CD4-positive, alpha-beta memory T cell (primary cell): ENCODE data around the gene CROCC2. TPM values are rescaled to one million over a fixed set of nuclear protein-coding genes. Genes with fewer than 3 reads are reported as not detected.

ENCODE experiments used
- CTCF ChIA-PET: fragments of 350-600 bp; sonication (Branson Sonifier 250); formaldehyde crosslinking; loops from one replicate; lab custom pipeline; 2021; ENCODE audit warnings: inconsistent platforms; ENCODE audit not compliant: partially characterized antibody; lab: Charles Lee
- POLR2A ChIA-PET: fragments of 350-600 bp; sonication (Branson Sonifier 250); formaldehyde crosslinking; loops from one replicate; lab custom pipeline; 2021; ENCODE audit not compliant: partially characterized antibody; lab: Charles Lee
- DNase-seq, 5 donors: peaks; one replicate each; pipeline versions ENCODE4 v3.0.0 to v3.0.0-alpha.2; 2020 to 2022; ENCODE audit warnings: mixed read lengths in 1 of 5
- H3K27ac ChIP-seq: one replicate; pipeline ENCODE4 v1.7.0; 2013; ENCODE audit warnings: low read depth, low read length
- H3K27me3 ChIP-seq: 2 replicates; pipeline ENCODE4 v1.7.0; 2013; ENCODE audit warnings: mild to moderate bottlenecking, low read length, moderate library complexity; ENCODE audit not compliant: insufficient read depth
- H3K36me3 ChIP-seq: 2 replicates; pipeline ENCODE4 v1.7.0; 2013; ENCODE audit warnings: mild to moderate bottlenecking, low read length, moderate library complexity; ENCODE audit not compliant: insufficient read depth
- H3K4me1 ChIP-seq: 2 replicates; pipeline ENCODE4 v1.7.0; 2013; ENCODE audit warnings: mild to moderate bottlenecking, low read length, moderate library complexity; ENCODE audit not compliant: insufficient read depth
- H3K4me3 ChIP-seq, 2 donors: one replicate each; pipeline ENCODE4 v1.7.0; 2013; ENCODE audit warnings: low read length in 2 of 2, mild to moderate bottlenecking in 1 of 2
- H3K9me3 ChIP-seq, 2 donors: one replicate each; pipeline ENCODE4 v1.7.0; 2013; ENCODE audit warnings: low read length in 2 of 2, control low read depth in 1 of 2; ENCODE audit not compliant: control insufficient read depth in 1 of 2
- H3K27ac Mint-ChIP-seq, 7 donors: one replicate each; pipeline ENCODE4 v1.8.0; 2020 to 2021; ENCODE audit warnings: mixed read lengths in 7 of 7, mild to moderate bottlenecking in 6 of 7, inconsistent platforms in 3 of 7, moderate library complexity in 3 of 7
- H3K27me3 Mint-ChIP-seq, 2 donors: one replicate each; pipeline ENCODE4 v1.8.0; 2020 to 2021; ENCODE audit warnings: mixed read lengths in 2 of 2
- H3K36me3 Mint-ChIP-seq, 2 donors: one replicate each; pipeline ENCODE4 v1.8.0; 2020 to 2021; ENCODE audit warnings: mixed read lengths in 2 of 2, inconsistent platforms in 1 of 2, mild to moderate bottlenecking in 1 of 2
- H3K4me1 Mint-ChIP-seq, 4 donors: one replicate each; pipeline ENCODE4 v1.8.0; 2020 to 2021; ENCODE audit warnings: mixed read lengths in 4 of 4, mild to moderate bottlenecking in 1 of 4
- H3K4me3 Mint-ChIP-seq, 8 donors: one replicate each; pipeline ENCODE4 v1.8.0; 2020 to 2021; ENCODE audit warnings: mixed read lengths in 8 of 8, mild to moderate bottlenecking in 7 of 8, moderate library complexity in 6 of 8, inconsistent platforms in 3 of 8
- H3K9me3 Mint-ChIP-seq, 8 donors: one replicate each; pipeline ENCODE4 v1.8.0; 2020 to 2021; ENCODE audit warnings: mixed read lengths in 8 of 8, mild to moderate bottlenecking in 5 of 8, inconsistent platforms in 3 of 8, moderate library complexity in 1 of 8
- intact Hi-C: fragments of 100-400 bp; cut with micrococcal nuclease; formaldehyde crosslinking; loops from one replicate; pipeline ENCODE4 v1.15.1; 2023
- polyA plus RNA-seq, 2 donors: library from polyadenylated mRNA; unstranded; fragments of 300-500 nt; fragmentation: Illumina TruSeq; gene quantifications; one replicate each; pipeline ENCODE4 v1.2.3, GENCODE V29; 2021
- total RNA-seq, 2 experiments: library from RNA; stranded (reverse); gene quantifications; one replicate each; pipeline ENCODE4 v1.2.3, GENCODE V29; 2021

Gene CROCC2
- total and polyA plus RNA-seq, 4 experiments from 2014 or later, result not detected

GRCh38 chr2:240873098-240873788 is 32.9 kb upstream of the CROCC2 start:
- Histone ChIP-seq H3K9me3 (no peaks in the 10 kb centered on the region), H3K4me1 (no peaks in the 10 kb centered on the region), H3K27me3 (no peaks in the 10 kb centered on the region), H3K27ac (no peak overlapping the region), H3K4me3 (no peak overlapping the region), H3K36me3 (no peaks in the 10 kb centered on the region)
- CTCF ChIA-PET, result no interaction called here
- Mint-ChIP-seq H3K4me1 (no peaks in the 10 kb centered on the region), H3K4me3 (no peak overlapping the region), H3K9me3 (no peaks in the 10 kb centered on the region), H3K27me3 (peaks cover 0 to 2% of the 10 kb centered on the region in 2 donors), H3K36me3 (no peaks in the 10 kb centered on the region), H3K27ac (no peak overlapping the region)
- DNase-seq, result peak in 1 of 5 donors; percentile 6
- POLR2A ChIA-PET, result no interaction called here
- intact Hi-C loops, result no loop called here

GRCh38 chr2:240873805-240874714 is 32.1 kb upstream of the CROCC2 start:
- CTCF ChIA-PET, result no interaction called here
- Mint-ChIP-seq H3K4me1 (no peaks in the 10 kb centered on the region), H3K27ac (no peak overlapping the region), H3K36me3 (no peaks in the 10 kb centered on the region), H3K9me3 (no peaks in the 10 kb centered on the region), H3K27me3 (peaks cover 0 to 2% of the 10 kb centered on the region in 2 donors), H3K4me3 (no peak overlapping the region)
- Histone ChIP-seq H3K4me3 (no peak overlapping the region), H3K4me1 (no peaks in the 10 kb centered on the region), H3K27ac (no peak overlapping the region), H3K27me3 (no peaks in the 10 kb centered on the region), H3K9me3 (no peaks in the 10 kb centered on the region), H3K36me3 (no peaks in the 10 kb centered on the region)
- peak in 1 of 5 donors; percentile 13 for DNase-seq
- intact Hi-C loops, result no loop called here
- POLR2A ChIA-PET, result no interaction called here

GRCh38 chr2:240874715-240875227 is 31.4 kb upstream of the CROCC2 start:
- ChIA-PET POLR2A (no interaction called here), CTCF (no interaction called here)
- Mint-ChIP-seq H3K9me3 (no peaks in the 10 kb centered on the region), H3K36me3 (no peaks in the 10 kb centered on the region), H3K4me1 (no peaks in the 10 kb centered on the region), H3K27me3 (peaks cover 0 to 2% of the 10 kb centered on the region in 2 donors), H3K27ac (no peak overlapping the region), H3K4me3 (no peak overlapping the region)
- Histone ChIP-seq H3K4me1 (no peaks in the 10 kb centered on the region), H3K27ac (no peak overlapping the region), H3K36me3 (no peaks in the 10 kb centered on the region), H3K27me3 (no peaks in the 10 kb centered on the region), H3K4me3 (no peak overlapping the region), H3K9me3 (no peaks in the 10 kb centered on the region)
- intact Hi-C loops, result no loop called here
- DNase-seq, result peak in 1 of 5 donors; percentile 19

- Histone ChIP-seq H3K4me3 (no peak overlapping the region), H3K9me3 (no peaks in the 10 kb centered on the region), H3K4me1 (no peaks in the 10 kb centered on the region), H3K27me3 (no peaks in the 10 kb centered on the region), H3K36me3 (no peaks in the 10 kb centered on the region), H3K27ac (no peak overlapping the region)
- Mint-ChIP-seq H3K36me3 (no peaks in the 10 kb centered on the region), H3K4me3 (no peak overlapping the region), H3K4me1 (no peaks in the 10 kb centered on the region), H3K9me3 (no peaks in the 10 kb centered on the region), H3K27ac (no peak overlapping the region), H3K27me3 (peaks cover 0 to 2% of the 10 kb centered on the region in 2 donors)
- peak in 1 of 5 donors; percentile 9 for DNase-seq
- ChIA-PET CTCF (no interaction called here), POLR2A (no interaction called here)
- intact Hi-C loops, result no loop called here
These were observed 30.7 kb upstream of the CROCC2 start for GRCh38 chr2:240875228-240876034.

GRCh38 chr2:240876035-240876474 is 30.1 kb upstream of the CROCC2 start:
- H3K9me3 ChIP-seq, result no peaks in the 10 kb centered on the region
- ChIA-PET CTCF (interaction anchor here (1.3 kb wide), 1 partner anchor 15 kb away, joined by 3 read pairs; no protein-coding TSS in a partner anchor), POLR2A (no interaction called here)
- H3K27ac Mint-ChIP-seq, result no peak overlapping the region
- no peak overlapping the region for H3K27ac ChIP-seq
- peaks cover 0 to 2% of the 10 kb centered on the region in 2 donors for H3K27me3 Mint-ChIP-seq
- H3K4me3 Mint-ChIP-seq, result no peak overlapping the region
- H3K36me3 Mint-ChIP-seq, result no peaks in the 10 kb centered on the region
- peak in 1 of 5 donors; percentile 9 for DNase-seq
- H3K27me3 ChIP-seq, result no peaks in the 10 kb centered on the region
- no peaks in the 10 kb centered on the region for H3K9me3 Mint-ChIP-seq
- H3K36me3 ChIP-seq, result no peaks in the 10 kb centered on the region
- intact Hi-C loops, result no loop called here
- no peak overlapping the region for H3K4me3 ChIP-seq
- H3K4me1 Mint-ChIP-seq, result no peaks in the 10 kb centered on the region
- H3K4me1 ChIP-seq, result no peaks in the 10 kb centered on the region

GRCh38 chr2:240876475-240877251 is 29.5 kb upstream of the CROCC2 start:
- DNase-seq, result peak in 1 of 5 donors; percentile 10
- Mint-ChIP-seq H3K4me3 (no peak overlapping the region), H3K27ac (no peak overlapping the region), H3K4me1 (no peaks in the 10 kb centered on the region), H3K36me3 (no peaks in the 10 kb centered on the region), H3K9me3 (no peaks in the 10 kb centered on the region), H3K27me3 (peaks cover 0 to under 1% of the 10 kb centered on the region in 2 donors)
- no peaks in the 10 kb centered on the region for H3K27me3 ChIP-seq
- POLR2A ChIA-PET, result no interaction called here
- CTCF ChIA-PET, result interaction anchor here (1.3 kb wide), 1 partner anchor 16 kb away, joined by 3 read pairs; no protein-coding TSS in a partner anchor
- no peaks in the 10 kb centered on the region for H3K4me1 ChIP-seq
- no peak overlapping the region for H3K27ac ChIP-seq
- H3K9me3 ChIP-seq, result no peaks in the 10 kb centered on the region
- intact Hi-C loops, result no loop called here
- no peak overlapping the region for H3K4me3 ChIP-seq
- H3K36me3 ChIP-seq, result no peaks in the 10 kb centered on the region
